ENCODE measurements around the gene PIK3AP1. TPM values are rescaled to one million over a fixed set of nuclear protein-coding genes. Genes with fewer than 3 reads are reported as not detected.

Gene PIK3AP1
- total and polyA plus RNA-seq, 2 of the 4 experiments (the other 2 are of a cell fraction): under 0.01 to 0.14 TPM

DNA sequence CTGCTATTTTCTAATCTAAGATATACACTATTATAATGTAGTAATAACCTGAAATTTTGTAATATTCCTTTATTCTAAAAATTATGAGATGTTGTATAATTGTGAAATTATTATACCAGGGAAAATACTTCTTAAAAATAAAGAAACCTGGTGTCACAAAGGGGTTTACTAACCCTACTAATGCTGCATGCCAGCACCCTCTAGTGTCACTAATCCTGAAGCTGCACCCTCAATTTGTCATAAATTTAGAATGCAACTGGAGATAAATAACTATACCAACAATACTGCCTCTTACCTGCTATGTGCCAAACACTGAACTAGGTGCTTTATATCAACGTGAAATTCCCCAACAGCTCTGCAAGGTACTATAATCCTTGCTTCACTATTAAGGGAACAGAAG is 164.3 kb downstream of the PIK3AP1 start:
- Histone ChIP-seq H3K23ac (ENCODE audit: low read depth, low read length) (no peak overlapping the region), H2BK5ac (ENCODE audit: low read depth, low read length, poor library complexity, severe bottlenecking) (no peak overlapping the region), H2BK120ac (ENCODE audit: low read depth, low read length) (no peak overlapping the region), H3K9me1 (ENCODE audit: insufficient read depth, low read length) (no peaks in the 10 kb centered on the region; the same call in 1 of the 2 replicates), H2BK15ac (ENCODE audit: low read depth, low read length) (no peak overlapping the region), H3K4me1 (ENCODE audit: control insufficient read depth, insufficient read depth, low read length) (no peaks in the 10 kb centered on the region; the same call in 1 of the 2 replicates), H2AFZ (replicated peaks; ENCODE audit: low read length, poor library complexity) (no peak overlapping the region), H3K4me3 (ENCODE audit: insufficient read depth, low read depth, low read length) (no peak overlapping the region), H2AK5ac (ENCODE audit: low read depth, low read length) (no peak overlapping the region), H3K36me3 (ENCODE audit: control insufficient read depth, insufficient read depth, low read length) (peaks cover 20% of the 10 kb centered on the region), H2AK9ac (replicated peaks; ENCODE audit: low read depth, low read length, poor library complexity) (no peak overlapping the region), H3K79me1 (ENCODE audit: low read depth in 1 of 2, low read length in 2 of 2) (peaks cover 48 to 61% of the 10 kb centered on the region in 2 experiments), H3K27ac (ENCODE audit: insufficient read depth, low read length) (no peak overlapping the region), H3K9ac (ENCODE audit: low read depth, low read length) (no peak overlapping the region), H3K18ac (ENCODE audit: low read depth, low read length) (no peak overlapping the region), H3K4me2 (ENCODE audit: low read depth, low read length) (no peak overlapping the region), H4K5ac (ENCODE audit: low read depth, low read length) (no peak overlapping the region), H3K56ac (ENCODE audit: extremely low read depth, insufficient read depth, low read length) (no peak overlapping the region), H3K4ac (ENCODE audit: low read depth, low read length) (no peak overlapping the region), H4K91ac (ENCODE audit: insufficient read depth, low read depth, low read length) (no peak overlapping the region), H3K14ac (replicated peaks; ENCODE audit: low read depth, low read length) (no peak overlapping the region), H4K20me1 (ENCODE audit: insufficient read depth, low read length) (peaks cover 18% of the 10 kb centered on the region; the same call in 1 of the 2 replicates), H3K27me3 (ENCODE audit: control insufficient read depth, insufficient read depth, low read length) (no peaks in the 10 kb centered on the region), H4K8ac (ENCODE audit: low read depth in 2 of 2, low read length in 2 of 2) (no peak overlapping the region), H2BK20ac (ENCODE audit: low read depth, low read length) (no peak overlapping the region), H3K9me3 (ENCODE audit: control insufficient read depth, insufficient read depth, low read length) (no peaks in the 10 kb centered on the region)
- DNase-seq (no peak), ATAC-seq (ENCODE audit: low read depth) (no peak)
- ChIA-PET CTCF (no interaction called here), POLR2A (ENCODE audit: unreplicated experiment) (no interaction called here)
- no TSS peak for BruUV-seq (replicated peaks)
- intact Hi-C loops (cut with micrococcal nuclease): no loop called here
- dilution Hi-C loops (cut with HindIII; ENCODE audit: low sequenced_read_pairs, unreplicated experiment): no loop called here
- TF ChIP-seq, protein P1, sequence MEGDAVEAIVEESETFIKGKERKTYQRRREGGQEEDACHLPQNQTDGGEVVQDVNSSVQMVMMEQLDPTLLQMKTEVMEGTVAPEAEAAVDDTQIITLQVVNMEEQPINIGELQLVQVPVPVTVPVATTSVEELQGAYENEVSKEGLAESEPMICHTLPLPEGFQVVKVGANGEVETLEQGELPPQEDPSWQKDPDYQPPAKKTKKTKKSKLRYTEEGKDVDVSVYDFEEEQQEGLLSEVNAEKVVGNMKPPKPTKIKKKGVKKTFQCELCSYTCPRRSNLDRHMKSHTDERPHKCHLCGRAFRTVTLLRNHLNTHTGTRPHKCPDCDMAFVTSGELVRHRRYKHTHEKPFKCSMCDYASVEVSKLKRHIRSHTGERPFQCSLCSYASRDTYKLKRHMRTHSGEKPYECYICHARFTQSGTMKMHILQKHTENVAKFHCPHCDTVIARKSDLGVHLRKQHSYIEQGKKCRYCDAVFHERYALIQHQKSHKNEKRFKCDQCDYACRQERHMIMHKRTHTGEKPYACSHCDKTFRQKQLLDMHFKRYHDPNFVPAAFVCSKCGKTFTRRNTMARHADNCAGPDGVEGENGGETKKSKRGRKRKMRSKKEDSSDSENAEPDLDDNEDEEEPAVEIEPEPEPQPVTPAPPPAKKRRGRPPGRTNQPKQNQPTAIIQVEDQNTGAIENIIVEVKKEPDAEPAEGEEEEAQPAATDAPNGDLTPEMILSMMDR (conservative IDR thresholded peaks at IDR 0.05; ENCODE audit: low read depth, low read length): peak; percentile 33
- TF ChIP-seq RFX5 (IDR thresholded peaks at IDR 0.05; ENCODE audit: low read depth, low read length) (no peak), MAZ (IDR thresholded peaks at IDR 0.05; ENCODE audit: borderline replicate concordance, low read depth, low read length) (no peak), CHD1 (IDR thresholded peaks at IDR 0.05; ENCODE audit: low read depth, low read length) (no peak), NFE2L2 (IDR thresholded peaks at IDR 0.05; ENCODE audit: low read depth, low read length) (no peak), BHLHE40 (IDR thresholded peaks at IDR 0.05; ENCODE audit: low read depth, low read length) (no peak), CEBPB (IDR thresholded peaks at IDR 0.05; ENCODE audit: low read depth, low read length) (no peak), MAFK (IDR thresholded peaks at IDR 0.05; ENCODE audit: low read depth, low read length) (no peak), SMC3 (IDR thresholded peaks at IDR 0.05; ENCODE audit: low read depth, low read length) (no peak), RCOR1 (IDR thresholded peaks at IDR 0.05; ENCODE audit: insufficient replicate concordance, low read length) (no peak), MXI1 (IDR thresholded peaks at IDR 0.05; ENCODE audit: borderline replicate concordance, low read depth, low read length) (no peak), RAD21 (IDR thresholded peaks at IDR 0.05; ENCODE audit: low read length) (0 out of 2 replicates have a peak, but pooled peaks have one; percentile 17), FOS (IDR thresholded peaks at IDR 0.05; ENCODE audit: low read depth, low read length) (no peak)
- TF ChIP-seq, protein P2, sequence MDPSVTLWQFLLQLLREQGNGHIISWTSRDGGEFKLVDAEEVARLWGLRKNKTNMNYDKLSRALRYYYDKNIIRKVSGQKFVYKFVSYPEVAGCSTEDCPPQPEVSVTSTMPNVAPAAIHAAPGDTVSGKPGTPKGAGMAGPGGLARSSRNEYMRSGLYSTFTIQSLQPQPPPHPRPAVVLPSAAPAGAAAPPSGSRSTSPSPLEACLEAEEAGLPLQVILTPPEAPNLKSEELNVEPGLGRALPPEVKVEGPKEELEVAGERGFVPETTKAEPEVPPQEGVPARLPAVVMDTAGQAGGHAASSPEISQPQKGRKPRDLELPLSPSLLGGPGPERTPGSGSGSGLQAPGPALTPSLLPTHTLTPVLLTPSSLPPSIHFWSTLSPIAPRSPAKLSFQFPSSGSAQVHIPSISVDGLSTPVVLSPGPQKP (IDR thresholded peaks at IDR 0.05; ENCODE audit: borderline replicate concordance, low read depth, low read length): no peak
- TF ChIP-seq, protein P3, sequence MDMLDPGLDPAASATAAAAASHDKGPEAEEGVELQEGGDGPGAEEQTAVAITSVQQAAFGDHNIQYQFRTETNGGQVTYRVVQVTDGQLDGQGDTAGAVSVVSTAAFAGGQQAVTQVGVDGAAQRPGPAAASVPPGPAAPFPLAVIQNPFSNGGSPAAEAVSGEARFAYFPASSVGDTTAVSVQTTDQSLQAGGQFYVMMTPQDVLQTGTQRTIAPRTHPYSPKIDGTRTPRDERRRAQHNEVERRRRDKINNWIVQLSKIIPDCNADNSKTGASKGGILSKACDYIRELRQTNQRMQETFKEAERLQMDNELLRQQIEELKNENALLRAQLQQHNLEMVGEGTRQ (IDR thresholded peaks at IDR 0.05; ENCODE audit: low read depth, low read length): no peak
- in situ Hi-C loops (cut with MboI; ENCODE audit: low sequenced_read_pairs): no loop called here
- WGBS, 2 experiments (ENCODE audit: extremely low coverage in 2 of 2, insufficient read length in 1 of 2): no CpG with 5 or more reads among the region's 1 CpG
